HepG2 (cell line): ENCODE data around the gene OR10AD1. TPM values are rescaled to one million over a fixed set of nuclear protein-coding genes. Genes with fewer than 3 reads are reported as not detected.

Experiments
- ATAD3A ChIP-seq: sonication (generic); formaldehyde crosslinking; IDR thresholded peaks from 2 replicates; pipeline ENCODE4 v1.4.0; 2020; ENCODE audit warnings: missing genetic modification reagents
- BHLHE40 ChIP-seq: IDR thresholded peaks from 2 replicates; pipeline ENCODE4 v1.6.1; 2011; ENCODE audit warnings: low read length, improper control_type of control experiment
- ELK4 ChIP-seq: sonication (generic); formaldehyde crosslinking; IDR thresholded peaks from 2 replicates; pipeline ENCODE4 v1.9.0; 2021; ENCODE audit warnings: missing genetic modification reagents, borderline replicate concordance
- IKZF5 ChIP-seq: IDR thresholded peaks from 2 replicates; pipeline ENCODE4 v1.6.1; 2018; ENCODE audit warnings: missing genetic modification reagents, mild to moderate bottlenecking, missing compliant biosample characterization
- MEIS2 ChIP-seq: sonication (generic); formaldehyde crosslinking; IDR thresholded peaks from 2 replicates; pipeline ENCODE4 v1.9.0; 2021; ENCODE audit warnings: mild to moderate bottlenecking, missing genetic modification reagents
- NR2C2 ChIP-seq: sonication (generic); formaldehyde crosslinking; IDR thresholded peaks from 2 replicates; pipeline ENCODE4 v1.4.0; 2020; ENCODE audit warnings: missing genetic modification reagents, mild to moderate bottlenecking, moderate library complexity, borderline replicate concordance
- RCOR2 ChIP-seq: IDR thresholded peaks from 2 replicates; pipeline ENCODE4 v1.6.1; 2016; ENCODE audit warnings: missing biosample characterization, missing genetic modification reagents
- RNF219 ChIP-seq: sonication (generic); formaldehyde crosslinking; IDR thresholded peaks from 2 replicates; pipeline ENCODE4 v1.5.0; 2020; ENCODE audit warnings: mild to moderate bottlenecking, missing genetic modification reagents
- SATB2 ChIP-seq: sonication (generic); formaldehyde crosslinking; IDR thresholded peaks from 2 replicates; pipeline ENCODE4 v1.5.0; 2020; ENCODE audit warnings: missing genetic modification reagents
- SKIL ChIP-seq: sonication (generic); formaldehyde crosslinking; IDR thresholded peaks from 2 replicates; pipeline ENCODE4 v1.8.0; 2022; ENCODE audit warnings: missing genetic modification reagents, mild to moderate bottlenecking, moderate library complexity, borderline replicate concordance
- SNAI1 ChIP-seq: sonication (generic); formaldehyde crosslinking; IDR thresholded peaks from 2 replicates; pipeline ENCODE4 v1.5.0; 2020; ENCODE audit warnings: mild to moderate bottlenecking, missing genetic modification reagents, borderline replicate concordance
- SNAPC5 ChIP-seq: sonication (generic); formaldehyde crosslinking; IDR thresholded peaks from 2 replicates; pipeline ENCODE4 v1.8.1; 2023; ENCODE audit warnings: mild to moderate bottlenecking, missing genetic modification reagents, borderline replicate concordance
- SOX13 ChIP-seq, 3 experiments: fragments of 450-650 bp in 1 of 3; sonication (generic) in 1 of 3; formaldehyde crosslinking in 1 of 3; IDR thresholded peaks in 2 of 3; conservative IDR thresholded peaks in 1 of 3; 2 replicates each; pipeline versions ENCODE4 v1.5.0 to v1.6.1; 2016 to 2020; ENCODE audit warnings: antibody characterized with exemption in 1 of 3, mild to moderate bottlenecking in 1 of 3, missing compliant biosample characterization in 1 of 3, missing genetic modification reagents in 1 of 3, moderate library complexity in 1 of 3
- SP140L ChIP-seq: sonication (generic); formaldehyde crosslinking; IDR thresholded peaks from 2 replicates; pipeline ENCODE4 v1.4.0; 2020; ENCODE audit warnings: missing genetic modification reagents, borderline replicate concordance
- ZBTB43 ChIP-seq: sonication (generic); formaldehyde crosslinking; conservative IDR thresholded peaks from 2 replicates; pipeline ENCODE4 v1.4.0; 2020; ENCODE audit warnings: missing genetic modification reagents
- ZFP62 ChIP-seq: sonication (generic); formaldehyde crosslinking; IDR thresholded peaks from 2 replicates; pipeline ENCODE4 v1.4.0; 2020; ENCODE audit warnings: missing genetic modification reagents
- ZNF136 ChIP-seq: sonication (generic); formaldehyde crosslinking; IDR thresholded peaks from 2 replicates; pipeline ENCODE4 v1.8.1; 2022; ENCODE audit warnings: low read depth, mild to moderate bottlenecking, moderate library complexity, missing genetic modification reagents
- ZNF446 ChIP-seq: sonication (generic); formaldehyde crosslinking; IDR thresholded peaks from 2 replicates; pipeline ENCODE4 v1.5.0; 2020; ENCODE audit warnings: mild to moderate bottlenecking, missing genetic modification reagents
- ZNF468 ChIP-seq: sonication (generic); formaldehyde crosslinking; IDR thresholded peaks from 2 replicates; pipeline ENCODE4 v1.8.0; 2022; ENCODE audit warnings: mild to moderate bottlenecking, moderate library complexity, missing genetic modification reagents
- ZNF546 ChIP-seq: sonication (generic); formaldehyde crosslinking; conservative IDR thresholded peaks from 2 replicates; pipeline ENCODE4 v1.8.1; 2023; ENCODE audit warnings: mild to moderate bottlenecking, missing genetic modification reagents
- polyA plus RNA-seq, 8 experiments: library from polyadenylated mRNA; depleted of rRNA in 3 of 8; stranded (reverse) in 7 of 8; unstranded in 1 of 8; fragments of >200 nt; fragmentation: Illumina TruSeq in 4 of 8; extraction: Trizol in 4 of 8; gene quantifications; 2 replicates each; pipeline versions ENCODE4 v1.2.1 to v1.2.3, GENCODE V29; 2011 to 2016; ENCODE audit warnings: low read depth in 4 of 8, missing spikeins in 1 of 8, mixed read lengths in 1 of 8; ENCODE audit not compliant: insufficient read depth in 1 of 8
- total RNA-seq, 5 experiments: library from RNA; depleted of rRNA; stranded (reverse); fragments of >200 nt; fragmentation: Illumina TruSeq; extraction: Trizol; gene quantifications; 2 replicates each; pipeline ENCODE4 v1.2.3, GENCODE V29; 2016; ENCODE audit warnings: low read depth in 1 of 5

Gene OR10AD1
- total and polyA plus RNA-seq, 2 of the 13 experiments (the other 11 are each of a cell fraction or from before 2014, with no cell fraction given) = not detected

GRCh38 chr12:48157018-48157888 is 45.8 kb downstream of the OR10AD1 start, which contains the start of gene ASB8 (continued):
- no peak for TF ChIP-seq SP140L (CRISPR knock-in tag)
- TF ChIP-seq SATB2 (CRISPR knock-in tag) = no peak
- no peak for TF ChIP-seq SNAPC5 (CRISPR knock-in tag)
- no peak for TF ChIP-seq SOX13 (IDR thresholded peaks at IDR 0.05)
- no peak for TF ChIP-seq SOX13 (CRISPR knock-in tag; conservative IDR thresholded peaks at IDR 0.05 in 1 of 2, IDR thresholded peaks at IDR 0.05 in 1 of 2)
- no peak for TF ChIP-seq SKIL (CRISPR knock-in tag)
- peak; percentile 72 for TF ChIP-seq IKZF5 (CRISPR knock-in tag)
- peak; percentile 100 for TF ChIP-seq NR2C2 (CRISPR knock-in tag)
- TF ChIP-seq ZNF446 (CRISPR knock-in tag) = no peak
- TF ChIP-seq ELK4 (CRISPR knock-in tag) = no peak
- no peak for TF ChIP-seq ZNF546
- no peak for TF ChIP-seq MEIS2 (CRISPR knock-in tag)
- TF ChIP-seq ZFP62 (CRISPR knock-in tag) = no peak
- TF ChIP-seq ATAD3A (CRISPR knock-in tag) = no peak
- no peak for TF ChIP-seq BHLHE40
- no peak for TF ChIP-seq RNF219 (CRISPR knock-in tag)
- TF ChIP-seq ZBTB43 (CRISPR knock-in tag) = no peak
- TF ChIP-seq ZNF136 (CRISPR knock-in tag) = peak; percentile 41; the same call in 1 of the 2 replicates
- TF ChIP-seq ZNF468 (CRISPR knock-in tag) = no peak
- TF ChIP-seq SNAI1 (CRISPR knock-in tag) = 0 out of 2 replicates have a peak, but pooled peaks have one; percentile 74
- TF ChIP-seq RCOR2 (CRISPR knock-in tag) = no peak
